Activated CD8-positive, alpha-beta memory T cell treated with anti-CD3 and anti-CD28 coated beads for 36 hours (primary cell): ENCODE data around the gene NCR2. TPM values are rescaled to one million over a fixed set of nuclear protein-coding genes. Genes with fewer than 3 reads are reported as not detected.

ENCODE experiments used
- CTCF ChIA-PET: fragments of 350-600 bp; sonication (Branson Sonifier 250); formaldehyde crosslinking; loops from one replicate; lab custom pipeline; 2021; ENCODE audit warnings: antibody characterized with exemption; lab: Charles Lee
- POLR2A ChIA-PET: fragments of 350-600 bp; sonication (Branson Sonifier 250); formaldehyde crosslinking; loops from one replicate; lab custom pipeline; 2021; ENCODE audit warnings: antibody characterized with exemption; lab: Charles Lee
- total RNA-seq, 2 experiments: library from RNA; stranded (reverse); gene quantifications; one replicate each; pipeline ENCODE4 v1.2.3, GENCODE V29; 2021

NCR2 gene
- total RNA-seq, 2 experiments from 2014 or later: not detected

- POLR2A ChIA-PET: no interaction called here
- CTCF ChIA-PET: no interaction called here
These were observed 9.9 kb upstream of the NCR2 start for GRCh38 chr6:41325446-41326066.

- POLR2A ChIA-PET: no interaction called here
- CTCF ChIA-PET: no interaction called here
These were observed 9.3 kb upstream of the NCR2 start for GRCh38 chr6:41326092-41326491.

- ChIA-PET CTCF (no interaction called here), POLR2A (no interaction called here)
These were observed 8.2 kb upstream of the NCR2 start for GRCh38 chr6:41327177-41327576.

GRCh38 chr6:41331401-41332150 lies 3.8 kb upstream of the NCR2 start:
- POLR2A ChIA-PET: no interaction called here
- CTCF ChIA-PET: interaction anchor here (3.6 to 4.2 kb wide), 2 partner anchors 13 to 37 kb away, joined by 15 to 21 read pairs; no protein-coding TSS in a partner anchor

GRCh38 chr6:41332241-41332640 lies 3.2 kb upstream of the NCR2 start:
- CTCF ChIA-PET: interaction anchor here (3.6 to 4.2 kb wide), 2 partner anchors 13 to 36 kb away, joined by 15 to 21 read pairs; no protein-coding TSS in a partner anchor
- POLR2A ChIA-PET: no interaction called here

- ChIA-PET CTCF (interaction anchor here (0.6 to 4.2 kb wide), 7 partner anchors 12 to 1742 kb away, joined by 3 to 21 read pairs (median 5); no protein-coding TSS in a partner anchor), POLR2A (no interaction called here)
These were observed 2.3 kb upstream of the NCR2 start for GRCh38 chr6:41332842-41333736.

GRCh38 chr6:41334482-41335040 lies 847 bp upstream of the NCR2 start:
- ChIA-PET CTCF (interaction anchor here (1.1 to 4.2 kb wide), 6 partner anchors 11 to 110 kb away, joined by 3 to 21 read pairs (median 6); no protein-coding TSS in a partner anchor), POLR2A (no interaction called here)

GRCh38 chr6:41335943-41336342 lies 535 bp downstream of the NCR2 start:
- POLR2A ChIA-PET: no interaction called here
- CTCF ChIA-PET: interaction anchor here (4.2 kb wide), 1 partner anchor 33 kb away, joined by 21 read pairs; no protein-coding TSS in a partner anchor

GRCh38 chr6:41336824-41337223 lies 1.4 kb downstream of the NCR2 start:
- ChIA-PET CTCF (interaction anchor here (2.1 kb wide), 1 partner anchor 17 kb away, joined by 6 read pairs; no protein-coding TSS in a partner anchor), POLR2A (no interaction called here)

- ChIA-PET CTCF (interaction anchor here (1.6 to 2.1 kb wide), 2 partner anchors 18 to 31 kb away, joined by 4 to 6 read pairs; no protein-coding TSS in a partner anchor), POLR2A (no interaction called here)
These were observed 2.3 kb downstream of the NCR2 start for GRCh38 chr6:41337709-41338108.

GRCh38 chr6:41338659-41339058 lies 3.3 kb downstream of the NCR2 start:
- ChIA-PET POLR2A (no interaction called here), CTCF (interaction anchor here (0.6 to 2.1 kb wide), 3 partner anchors 19 to 511 kb away, joined by 3 to 6 read pairs (median 4); no protein-coding TSS in a partner anchor)

- CTCF ChIA-PET: no interaction called here
These were observed 6.2 kb downstream of the NCR2 start for GRCh38 chr6:41341580-41341979.

GRCh38 chr6:41342241-41342640 lies 6.8 kb downstream of the NCR2 start:
- POLR2A ChIA-PET: no interaction called here
- CTCF ChIA-PET: no interaction called here

More at GRCh38 chr6:41341580-41341979, 6.2 kb downstream of the NCR2 start:
- POLR2A ChIA-PET: no interaction called here

- POLR2A ChIA-PET: no interaction called here
- CTCF ChIA-PET: no interaction called here
These were observed 8.3 kb downstream of the NCR2 start for GRCh38 chr6:41343641-41344187.

- POLR2A ChIA-PET: no interaction called here
- CTCF ChIA-PET: interaction anchor here (0.9 to 1.7 kb wide), 3 partner anchors 11 to 339 kb away, joined by 3 to 5 read pairs (median 4); no protein-coding TSS in a partner anchor
These were observed 9.5 kb downstream of the NCR2 start for GRCh38 chr6:41344876-41345275.

GRCh38 chr6:41345901-41346300 lies 10.5 kb downstream of the NCR2 start:
- CTCF ChIA-PET: interaction anchor here (1.7 kb wide), 1 partner anchor 337 kb away, joined by 5 read pairs; no protein-coding TSS in a partner anchor
- POLR2A ChIA-PET: no interaction called here

GRCh38 chr6:41346441-41346840 lies 11.0 kb downstream of the NCR2 start:
- ChIA-PET POLR2A (no interaction called here), CTCF (no interaction called here)

- POLR2A ChIA-PET: no interaction called here
- CTCF ChIA-PET: no interaction called here
These were observed 12.1 kb downstream of the NCR2 start for GRCh38 chr6:41347378-41348050.
